GM23338 (cell line): Measurements from ENCODE around the gene SNTG2. TPM values are rescaled to one million over a fixed set of nuclear protein-coding genes. Genes with fewer than 3 reads are reported as not detected.
"Not testable (repeated sequence)": the region's sequence is repeated elsewhere in the genome, so short reads cannot be mapped to it uniquely, and the experiment has no call there.

Experiments used
- ATAC-seq: fragments of 200-7000 bp; cut with Tn5 transposase; 3 replicates; pipeline ENCODE4 v1.9.1; 2020
- DNase-seq: peaks from one replicate; pipeline ENCODE4 v3.0.0-alpha.2; 2015; ENCODE audit warnings: low spot score
- H2AFZ ChIP-seq: fragments of 200-600 bp; sonication (generic); 2 replicates; pipeline ENCODE4 v1.8.0; 2016; ENCODE audit warnings: antibody characterized with exemption, mild to moderate bottlenecking, moderate library complexity
- H3F3A ChIP-seq: fragments of 200-600 bp; sonication (generic); replicated peaks from 2 replicates; pipeline ENCODE4 v1.8.0; 2017; ENCODE audit warnings: antibody characterized with exemption, mixed run types, low read depth
- H3K27ac ChIP-seq: fragments of 200-600 bp; sonication (generic); 2 replicates; pipeline ENCODE4 v1.6.1; 2016; ENCODE audit warnings: low read depth
- H3K27me3 ChIP-seq: fragments of 200-600 bp; sonication (generic); 2 replicates; pipeline ENCODE4 v1.8.0; 2016; ENCODE audit warnings: mild to moderate bottlenecking, mixed run types, moderate library complexity; ENCODE audit not compliant: insufficient read depth
- H3K36me3 ChIP-seq: fragments of 200-600 bp; sonication (generic); 2 replicates; pipeline ENCODE4 v1.8.0; 2016; ENCODE audit warnings: mild to moderate bottlenecking; ENCODE audit not compliant: insufficient read depth
- H3K4me1 ChIP-seq: fragments of 200-600 bp; sonication (generic); 2 replicates; pipeline ENCODE4 v1.8.0; 2016; ENCODE audit warnings: mild to moderate bottlenecking, moderate library complexity; ENCODE audit not compliant: insufficient read depth
- H3K4me2 ChIP-seq: fragments of 200-600 bp; sonication (generic); 2 replicates; pipeline ENCODE4 v1.7.1; 2017; ENCODE audit warnings: mixed run types
- H3K4me3 ChIP-seq: fragments of 200-600 bp; sonication (generic); 2 replicates; pipeline ENCODE4 v1.6.1; 2016; ENCODE audit warnings: mixed run types
- H3K79me2 ChIP-seq: fragments of 200-600 bp; sonication (generic); replicated peaks from 2 replicates; pipeline ENCODE4 v1.8.0; 2017; ENCODE audit warnings: mild to moderate bottlenecking; ENCODE audit not compliant: insufficient read depth
- H3K9me2 ChIP-seq: fragments of 200-600 bp; sonication (generic); 2 replicates; pipeline ENCODE4 v1.8.0; 2017; ENCODE audit not compliant: insufficient read depth
- H4K20me1 ChIP-seq: fragments of 200-600 bp; sonication (generic); replicated peaks from 2 replicates; pipeline ENCODE4 v1.8.0; 2017; ENCODE audit warnings: mild to moderate bottlenecking; ENCODE audit not compliant: insufficient read depth
- H3K27ac Mint-ChIP-seq: 2 replicates; pipeline ENCODE4 v1.8.0; 2020; ENCODE audit warnings: inconsistent platforms, mild to moderate bottlenecking, moderate library complexity, mixed read lengths
- H3K27me3 Mint-ChIP-seq: 3 replicates; pipeline ENCODE4 v1.8.0; 2022; ENCODE audit warnings: low read depth, mild to moderate bottlenecking, moderate library complexity, mixed read lengths, inconsistent platforms; ENCODE audit not compliant: insufficient read depth, poor library complexity
- H3K36me3 Mint-ChIP-seq: 3 replicates; pipeline ENCODE4 v1.8.0; 2021; ENCODE audit warnings: low read depth, mild to moderate bottlenecking, inconsistent platforms, moderate library complexity, mixed read lengths
- H3K4me1 Mint-ChIP-seq: 3 replicates; pipeline ENCODE4 v1.8.0; 2020; ENCODE audit warnings: mild to moderate bottlenecking, inconsistent platforms, mixed read lengths
- H3K4me3 Mint-ChIP-seq: 3 replicates; pipeline ENCODE4 v1.8.0; 2021; ENCODE audit warnings: moderate library complexity, mild to moderate bottlenecking, inconsistent platforms, mixed read lengths
- H3K9me3 Mint-ChIP-seq: 3 replicates; pipeline ENCODE4 v1.8.0; 2020; ENCODE audit warnings: moderate library complexity, mild to moderate bottlenecking, inconsistent platforms, mixed read lengths
- EZH2 ChIP-seq: fragments of 200-600 bp; sonication (generic); IDR thresholded peaks from one replicate; pipeline ENCODE4 v1.8.0; 2017; ENCODE audit warnings: antibody characterized with exemption, mild to moderate bottlenecking, low read depth; ENCODE audit not compliant: unreplicated experiment
- EZH2phosphoT487 ChIP-seq: fragments of 200-600 bp; sonication (generic); IDR thresholded peaks from one replicate; pipeline ENCODE4 v1.8.1; 2018; ENCODE audit warnings: antibody characterized with exemption; ENCODE audit not compliant: unreplicated experiment
- POLR2AphosphoS5 ChIP-seq: IDR thresholded peaks from 2 replicates; pipeline ENCODE4 v1.6.1; 2016; ENCODE audit warnings: antibody characterized with exemption, low read depth
- STAT1 ChIP-seq: IDR thresholded peaks from one replicate; pipeline ENCODE4 v1.6.1; 2016; ENCODE audit warnings: antibody characterized with exemption; ENCODE audit not compliant: unreplicated experiment
- ZNF114 ChIP-seq: fragments of 250-450 bp; sonication (Bioruptor Pico); IDR thresholded peaks from 2 replicates; pipeline ENCODE4 v1.5.0; 2020; ENCODE audit warnings: mild to moderate bottlenecking, moderate library complexity
- ZNF331 ChIP-seq: fragments of 250-450 bp; sonication (Bioruptor Pico); IDR thresholded peaks from 2 replicates; pipeline ENCODE4 v1.5.0; 2020; ENCODE audit warnings: low read depth, mild to moderate bottlenecking, moderate library complexity
- polyA plus RNA-seq: library from polyadenylated mRNA; unstranded; fragments of >200 nt; fragmentation: Nextera tagmentation; extraction: Ambion mirVana; gene quantifications from 2 replicates; pipeline ENCODE4 v1.2.1, GENCODE V29; 2016
- total RNA-seq: library from RNA; depleted of rRNA; stranded (reverse); fragments of >200 nt; shearing (Covaris generic); gene quantifications from 2 replicates; pipeline ENCODE4 v1.2.3, GENCODE V29; 2014
- TF ChIP-seq, protein P1 (sequence below), 2 experiments: fragments of 200-600 bp in 1 of 2; sonication (generic) in 1 of 2; conservative IDR thresholded peaks; 2 replicates each; pipeline versions ENCODE4 v1.5.1 to v1.6.1; 2016 to 2017; ENCODE audit warnings: antibody characterized with exemption in 2 of 2, low read depth in 2 of 2, mild to moderate bottlenecking in 2 of 2, moderate library complexity in 1 of 2

SNTG2 gene
- total and polyA plus RNA-seq, 2 experiments from 2014 or later, result 27.5 to 60.4 TPM

DNA sequence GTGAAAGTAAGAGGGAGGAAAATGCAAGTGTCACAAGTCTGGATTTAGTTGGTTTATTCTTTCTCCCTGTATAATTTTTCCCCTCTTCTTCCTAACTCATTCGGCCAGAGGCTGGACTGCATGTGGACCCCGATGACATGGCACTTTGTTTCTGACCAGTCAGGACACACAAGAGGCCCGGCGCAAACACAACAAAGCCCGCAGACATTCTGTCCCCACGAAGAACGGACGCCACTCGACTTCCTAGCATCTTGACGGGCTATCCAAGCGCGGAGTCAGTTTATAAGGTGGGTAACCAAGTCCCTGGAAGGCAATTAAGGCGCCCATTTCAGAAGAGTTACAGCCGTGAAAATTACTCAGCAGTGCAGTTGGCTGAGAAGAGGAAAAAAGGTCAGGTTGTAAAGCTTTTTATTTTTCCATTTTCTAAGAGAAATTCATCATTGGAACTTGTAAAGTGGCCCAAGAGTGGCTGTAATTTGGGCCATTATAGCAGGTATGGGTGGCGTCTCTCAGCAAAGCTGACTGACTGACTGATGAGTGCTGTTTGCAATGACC is 462.6 kb downstream of the SNTG2 start, which contains the start of gene TPO:
Gene TPO (plus strand): TSS at position 308 of the 555 bp plus-strand sequence. CDS start 946 bp downstream, outside the sequence.
- H4K20me1 ChIP-seq, result no peaks in the 10 kb centered on the region
- Mint-ChIP-seq H3K4me1 (peaks cover 22% of the 10 kb centered on the region), H3K36me3 (no peaks in the 10 kb centered on the region), H3K4me3 (no peak within 1 kb of the TSS), H3K9me3 (no peaks in the 10 kb centered on the region), H3K27me3 (peaks cover 14% of the 10 kb centered on the region), H3K27ac (0 out of 2 replicates have a peak within 1 kb of the TSS, but pooled peaks have one; percentile 20)
- H3K4me2 ChIP-seq, result no peak within 1 kb of the TSS
- DNase-seq, result no peak
- no peak within 1 kb of the TSS for H2AFZ ChIP-seq
- no peak within 1 kb of the TSS for H3K4me3 ChIP-seq
- TF ChIP-seq STAT1, result no peak
- TF ChIP-seq POLR2AphosphoS5, result no peak
- TF ChIP-seq, protein P1, sequence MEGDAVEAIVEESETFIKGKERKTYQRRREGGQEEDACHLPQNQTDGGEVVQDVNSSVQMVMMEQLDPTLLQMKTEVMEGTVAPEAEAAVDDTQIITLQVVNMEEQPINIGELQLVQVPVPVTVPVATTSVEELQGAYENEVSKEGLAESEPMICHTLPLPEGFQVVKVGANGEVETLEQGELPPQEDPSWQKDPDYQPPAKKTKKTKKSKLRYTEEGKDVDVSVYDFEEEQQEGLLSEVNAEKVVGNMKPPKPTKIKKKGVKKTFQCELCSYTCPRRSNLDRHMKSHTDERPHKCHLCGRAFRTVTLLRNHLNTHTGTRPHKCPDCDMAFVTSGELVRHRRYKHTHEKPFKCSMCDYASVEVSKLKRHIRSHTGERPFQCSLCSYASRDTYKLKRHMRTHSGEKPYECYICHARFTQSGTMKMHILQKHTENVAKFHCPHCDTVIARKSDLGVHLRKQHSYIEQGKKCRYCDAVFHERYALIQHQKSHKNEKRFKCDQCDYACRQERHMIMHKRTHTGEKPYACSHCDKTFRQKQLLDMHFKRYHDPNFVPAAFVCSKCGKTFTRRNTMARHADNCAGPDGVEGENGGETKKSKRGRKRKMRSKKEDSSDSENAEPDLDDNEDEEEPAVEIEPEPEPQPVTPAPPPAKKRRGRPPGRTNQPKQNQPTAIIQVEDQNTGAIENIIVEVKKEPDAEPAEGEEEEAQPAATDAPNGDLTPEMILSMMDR (conservative IDR thresholded peaks at IDR 0.05; ENCODE audit: low read depth in 2 of 2), result no peak
- no peak for TF ChIP-seq EZH2phosphoT487
- no peaks in the 10 kb centered on the region for H3K79me2 ChIP-seq
- ATAC-seq, result no peak
- no peaks in the 10 kb centered on the region for H3K36me3 ChIP-seq
- H3K4me1 ChIP-seq, result no peaks in the 10 kb centered on the region
- 0 out of 2 replicates have a peak, but pooled peaks cover 6% of the 10 kb centered on the region for H3K9me2 ChIP-seq
- no peaks in the 10 kb centered on the region for H3K27me3 ChIP-seq
- no peak within 1 kb of the TSS for H3K27ac ChIP-seq
- H3F3A ChIP-seq, result no peaks in the 10 kb centered on the region

DNA sequence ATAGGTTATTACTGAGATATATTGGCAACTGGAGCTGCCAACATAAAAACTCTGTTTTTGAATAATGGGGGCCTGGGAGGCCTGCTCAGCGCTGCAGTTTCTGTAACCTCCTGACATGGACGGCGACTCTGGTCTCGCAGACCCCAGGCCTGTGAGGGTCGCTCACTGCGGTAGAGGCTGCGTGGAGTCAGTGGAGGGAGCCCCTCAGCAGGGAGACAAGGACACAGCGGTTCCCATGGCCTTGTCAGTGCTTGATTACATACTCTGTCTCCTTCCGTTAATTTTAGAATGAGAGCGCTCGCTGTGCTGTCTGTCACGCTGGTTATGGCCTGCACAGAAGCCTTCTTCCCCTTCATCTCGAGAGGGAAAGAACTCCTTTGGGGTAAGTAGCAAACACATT is 463.5 kb downstream of the SNTG2 start:
- Histone ChIP-seq H4K20me1 (no peaks in the 10 kb centered on the region), H3K27ac (no peak overlapping the region)

GRCh38 chr2:1414901-1415300 is 464.3 kb downstream of the SNTG2 start:
- not testable (repeated sequence) for H3K4me3 Mint-ChIP-seq, ATAC-seq, H3K27ac Mint-ChIP-seq, H3K27ac ChIP-seq, H3K9me2 ChIP-seq, H3K4me1 ChIP-seq, H3K36me3 ChIP-seq, DNase-seq, H2AFZ ChIP-seq, H4K20me1 ChIP-seq, H3F3A ChIP-seq, H3K79me2 ChIP-seq, H3K4me2 ChIP-seq, H3K36me3 Mint-ChIP-seq, H3K27me3 ChIP-seq, H3K9me3 Mint-ChIP-seq, H3K4me3 ChIP-seq
- Mint-ChIP-seq H3K4me1 (peaks cover 22% of the 10 kb centered on the region), H3K27me3 (peaks cover 18% of the 10 kb centered on the region)

More for the DNA sequence above, 463.5 kb downstream of the SNTG2 start:
- ATAC-seq, result peak; percentile 74
- no peaks in the 10 kb centered on the region for H3K9me3 Mint-ChIP-seq
- peaks cover 16% of the 10 kb centered on the region for H3K27me3 Mint-ChIP-seq
- no peak overlapping the region for H2AFZ ChIP-seq
- TF ChIP-seq ZNF331 (no peak), EZH2 (no peak), STAT1 (no peak), EZH2phosphoT487 (no peak), ZNF114 (no peak)
- TF ChIP-seq, protein P1 (conservative IDR thresholded peaks at IDR 0.05; ENCODE audit: low read depth in 2 of 2), result peak in 1 of 2 experiments; percentile 39; a peak in 2 of 4 replicates
- H3K4me2 ChIP-seq, result no peak overlapping the region
- H3K9me2 ChIP-seq, result 0 out of 2 replicates have a peak, but pooled peaks cover 6% of the 10 kb centered on the region
- 0 out of 2 replicates have a peak overlapping the region, but pooled peaks have one; percentile 20 for H3K27ac Mint-ChIP-seq
- no peaks in the 10 kb centered on the region for H3K79me2 ChIP-seq
- no peaks in the 10 kb centered on the region for H3F3A ChIP-seq
- H3K36me3 ChIP-seq, result no peaks in the 10 kb centered on the region
- no peaks in the 10 kb centered on the region for H3K27me3 ChIP-seq
- no peaks in the 10 kb centered on the region for H3K4me1 ChIP-seq
- no peak overlapping the region for H3K4me3 ChIP-seq
- no peak overlapping the region for H3K4me3 Mint-ChIP-seq
- peaks cover 22% of the 10 kb centered on the region for H3K4me1 Mint-ChIP-seq
- H3K36me3 Mint-ChIP-seq, result no peaks in the 10 kb centered on the region
- DNase-seq, result no peak
